ENCODE data around the gene FOXP3. TPM values are rescaled to one million over a fixed set of nuclear protein-coding genes. Genes with fewer than 3 reads are reported as not detected.
"Not testable (repeated sequence)": the region's sequence is repeated elsewhere in the genome, so short reads cannot be mapped to it uniquely, and the experiment has no call there.

FOXP3 gene
- total RNA-seq, 1 donor from 2014 or later: not detected

GRCh38 chrX:49303346-49303745 is 38.8 kb upstream of the FOXP3 start, which contains the start of gene GAGE10:
Gene GAGE10 (plus strand): TSS chrX:49303646. CDS start chrX:49304860, 1,214 bp downstream.
- no peak within 1 kb of the TSS for H3K27ac ChIP-seq (replicated peaks)
- no peaks in the 10 kb centered on the region for H3K27me3 ChIP-seq (ENCODE audit: low read depth)
- intact Hi-C loops (cut with micrococcal nuclease): no loop called here
- H3K4me3 ChIP-seq: no peak within 1 kb of the TSS
- no peaks in the 10 kb centered on the region for H3K36me3 ChIP-seq
- DNase-seq: no peak
- H3K4me1 ChIP-seq: no peaks in the 10 kb centered on the region
- no peaks in the 10 kb centered on the region for H3K9me3 ChIP-seq (replicated peaks)
- TF ChIP-seq CTCF (IDR thresholded peaks at IDR 0.05; ENCODE audit: borderline replicate concordance): no peak

- TF ChIP-seq CTCF (IDR thresholded peaks at IDR 0.05; ENCODE audit: borderline replicate concordance): no peak
- no peaks in the 10 kb centered on the region for H3K27me3 ChIP-seq (ENCODE audit: low read depth)
- DNase-seq: no peak
- H3K4me1 ChIP-seq: no peaks in the 10 kb centered on the region
- H3K9me3 ChIP-seq (replicated peaks): no peaks in the 10 kb centered on the region
- no peaks in the 10 kb centered on the region for H3K36me3 ChIP-seq
- intact Hi-C loops (cut with micrococcal nuclease): no loop called here
- H3K27ac ChIP-seq (replicated peaks): no peak overlapping the region
- no peak overlapping the region for H3K4me3 ChIP-seq
Measured at GRCh38 chrX:49300703-49301102, 36.2 kb upstream of the FOXP3 start.

- H3K36me3 ChIP-seq; H3K27ac ChIP-seq (replicated peaks); DNase-seq; H3K27me3 ChIP-seq (ENCODE audit: low read depth); intact Hi-C loops (cut with micrococcal nuclease); H3K4me1 ChIP-seq; H3K9me3 ChIP-seq (replicated peaks); H3K4me3 ChIP-seq: not testable (repeated sequence)
Measured at GRCh38 chrX:49299293-49299692, 34.8 kb upstream of the FOXP3 start.

GRCh38 chrX:49292400-49293362 is 28.2 kb upstream of the FOXP3 start:
- Histone ChIP-seq H3K9me3 (replicated peaks) (no peaks in the 10 kb centered on the region), H3K36me3 (no peaks in the 10 kb centered on the region), H3K27ac (replicated peaks) (no peak overlapping the region), H3K4me3 (no peak overlapping the region), H3K4me1 (no peaks in the 10 kb centered on the region), H3K27me3 (ENCODE audit: low read depth) (no peaks in the 10 kb centered on the region)
- DNase-seq: no peak
- no peak for TF ChIP-seq CTCF (IDR thresholded peaks at IDR 0.05; ENCODE audit: borderline replicate concordance)
- intact Hi-C loops (cut with micrococcal nuclease): no loop called here

GRCh38 chrX:49291615-49292337 is 27.3 kb upstream of the FOXP3 start:
- no peak overlapping the region for H3K27ac ChIP-seq (replicated peaks)
- intact Hi-C loops (cut with micrococcal nuclease): no loop called here
- H3K36me3 ChIP-seq: no peaks in the 10 kb centered on the region
- H3K27me3 ChIP-seq (ENCODE audit: low read depth): no peaks in the 10 kb centered on the region
- peak; percentile 35 for DNase-seq
- TF ChIP-seq CTCF (IDR thresholded peaks at IDR 0.05; ENCODE audit: borderline replicate concordance): peak; percentile 67
- no peaks in the 10 kb centered on the region for H3K4me1 ChIP-seq
- no peak overlapping the region for H3K4me3 ChIP-seq
- H3K9me3 ChIP-seq (replicated peaks): no peaks in the 10 kb centered on the region
